Mucosa of rectum (tissue), 2 donors: Measurements from ENCODE around the gene GPRC5D.
A peak's percentile ranks its signal among the peaks of the same experiment; 100 is the strongest.

Source experiments
- H3K27ac ChIP-seq, 2 donors: one replicate each; pipeline ENCODE4 v1.7.0; 2013; ENCODE audit warnings: inconsistent platforms in 2 of 2, low read depth in 2 of 2, low read length in 2 of 2
- H3K27me3 ChIP-seq, 2 donors: one replicate each; pipeline ENCODE4 v1.7.0; 2013; ENCODE audit warnings: low read length in 2 of 2; ENCODE audit not compliant: control insufficient read depth in 2 of 2, insufficient read depth in 2 of 2
- H3K36me3 ChIP-seq, 2 donors: one replicate each; pipeline ENCODE4 v1.7.0; 2013; ENCODE audit warnings: low read length in 2 of 2; ENCODE audit not compliant: control insufficient read depth in 2 of 2, insufficient read depth in 2 of 2
- H3K4me1 ChIP-seq, 2 donors: one replicate each; pipeline ENCODE4 v1.7.0; 2013; ENCODE audit warnings: low read length in 2 of 2, mild to moderate bottlenecking in 1 of 2; ENCODE audit not compliant: control insufficient read depth in 2 of 2, insufficient read depth in 2 of 2
- H3K4me3 ChIP-seq, 2 donors: one replicate each; pipeline ENCODE4 v1.7.0; 2013; ENCODE audit warnings: low read length in 2 of 2
- H3K9ac ChIP-seq, 2 donors: one replicate each; pipeline ENCODE4 v1.7.0; 2013; ENCODE audit warnings: low read length in 2 of 2, low read depth in 1 of 2, mild to moderate bottlenecking in 1 of 2
- H3K9me3 ChIP-seq, 2 donors: one replicate each; pipeline ENCODE4 v1.7.0; 2013; ENCODE audit warnings: low read length in 2 of 2; ENCODE audit not compliant: control insufficient read depth in 2 of 2
- donor health status: healthy.
- donor health status: Normal muscosa, but diverticular disease.

The GPRC5D gene

GRCh38 chr12:12952036-12952435 lies at the start of gene GPRC5D:
Gene GPRC5D, minus strand, starts transcription at chr12:12952170. Its CDS starts 1,786 bp downstream, at chr12:12950384.
- Histone ChIP-seq H3K9me3 (no peaks in the 10 kb centered on the region), H3K36me3 (peaks cover 0 to 3% of the 10 kb centered on the region in 2 donors), H3K27me3 (no peaks in the 10 kb centered on the region), H3K27ac (no peak within 1 kb of the TSS), H3K9ac (no peak within 1 kb of the TSS), H3K4me1 (no peaks in the 10 kb centered on the region), H3K4me3 (no peak within 1 kb of the TSS)

GRCh38 chr12:13001775-13002040 lies 49.7 kb upstream of the GPRC5D start:
- Histone ChIP-seq H3K27ac (peak overlapping the region in 1 of 2 donors; percentile 83), H3K4me1 (peaks cover 12 to 24% of the 10 kb centered on the region in 2 donors), H3K9ac (peak overlapping the region in 1 of 2 donors; percentile 76), H3K4me3 (peak overlapping the region; percentile 67), H3K36me3 (no peaks in the 10 kb centered on the region), H3K27me3 (peaks cover 3 to 8% of the 10 kb centered on the region in 2 donors), H3K9me3 (no peaks in the 10 kb centered on the region)

GRCh38 chr12:13000925-13001774 lies 49.2 kb upstream of the GPRC5D start:
- peaks cover 3 to 8% of the 10 kb centered on the region in 2 donors for H3K27me3 ChIP-seq
- H3K36me3 ChIP-seq = no peaks in the 10 kb centered on the region
- H3K27ac ChIP-seq = peak overlapping the region; percentile 81 to 83
- H3K9ac ChIP-seq = peak overlapping the region; percentile 76 to 83
- peaks cover 12 to 24% of the 10 kb centered on the region in 2 donors for H3K4me1 ChIP-seq
- peak overlapping the region; percentile 67 to 81 for H3K4me3 ChIP-seq
- no peaks in the 10 kb centered on the region for H3K9me3 ChIP-seq

GRCh38 chr12:13000616-13000924 lies 48.6 kb upstream of the GPRC5D start:
- Histone ChIP-seq H3K4me1 (peaks cover 12 to 24% of the 10 kb centered on the region in 2 donors), H3K9me3 (no peaks in the 10 kb centered on the region), H3K27ac (peak overlapping the region; percentile 81 to 83), H3K36me3 (no peaks in the 10 kb centered on the region), H3K4me3 (peak overlapping the region; percentile 67 to 81), H3K27me3 (peaks cover 3 to 8% of the 10 kb centered on the region in 2 donors), H3K9ac (peak overlapping the region; percentile 76 to 83)

GRCh38 chr12:12999959-13000615 lies 48.1 kb upstream of the GPRC5D start, which contains the start of gene HEBP1:
Gene HEBP1, minus strand, starts transcription at chr12:13000265. Its CDS starts 151 bp downstream, at chr12:13000114.
- Histone ChIP-seq H3K27me3 (peaks cover 3 to 8% of the 10 kb centered on the region in 2 donors), H3K27ac (peak within 1 kb of the TSS; percentile 81 to 83), H3K9ac (peak within 1 kb of the TSS; percentile 87 to 91), H3K4me3 (peak within 1 kb of the TSS; percentile 91 to 92), H3K36me3 (no peaks in the 10 kb centered on the region), H3K4me1 (peaks cover 12 to 24% of the 10 kb centered on the region in 2 donors), H3K9me3 (no peaks in the 10 kb centered on the region)

- Histone ChIP-seq H3K4me3 (peak overlapping the region; percentile 91 to 92), H3K9me3 (no peaks in the 10 kb centered on the region), H3K27ac (peak overlapping the region; percentile 68 to 76), H3K36me3 (no peaks in the 10 kb centered on the region), H3K27me3 (peaks cover 3 to 8% of the 10 kb centered on the region in 2 donors), H3K4me1 (peaks cover 12 to 24% of the 10 kb centered on the region in 2 donors), H3K9ac (peak overlapping the region; percentile 87 to 91)
Observed at GRCh38 chr12:12999271-12999958, 47.4 kb upstream of the GPRC5D start.

- no peak overlapping the region for H3K4me3 ChIP-seq
- peaks cover 12 to 24% of the 10 kb centered on the region in 2 donors for H3K4me1 ChIP-seq
- no peak overlapping the region for H3K9ac ChIP-seq
- H3K27me3 ChIP-seq = peaks cover 3 to 8% of the 10 kb centered on the region in 2 donors
- H3K9me3 ChIP-seq = no peaks in the 10 kb centered on the region
- H3K36me3 ChIP-seq = no peaks in the 10 kb centered on the region
- no peak overlapping the region for H3K27ac ChIP-seq
Observed at GRCh38 chr12:12998248-12998647, 46.3 kb upstream of the GPRC5D start.

GRCh38 chr12:12997734-12998133 lies 45.8 kb upstream of the GPRC5D start:
- Histone ChIP-seq H3K4me3 (no peak overlapping the region), H3K27me3 (peaks cover 3% of the 10 kb centered on the region in 2 donors), H3K36me3 (no peaks in the 10 kb centered on the region), H3K4me1 (peaks cover 12 to 24% of the 10 kb centered on the region in 2 donors), H3K27ac (no peak overlapping the region), H3K9ac (no peak overlapping the region), H3K9me3 (no peaks in the 10 kb centered on the region)

- Histone ChIP-seq H3K9ac (no peak overlapping the region), H3K36me3 (no peaks in the 10 kb centered on the region), H3K27ac (no peak overlapping the region), H3K4me3 (no peak overlapping the region), H3K27me3 (peaks cover 0 to 3% of the 10 kb centered on the region in 2 donors), H3K9me3 (no peaks in the 10 kb centered on the region), H3K4me1 (peaks cover 12 to 26% of the 10 kb centered on the region in 2 donors)
Observed at GRCh38 chr12:12997156-12997555, 45.2 kb upstream of the GPRC5D start.

- H3K36me3 ChIP-seq = no peaks in the 10 kb centered on the region
- H3K27ac ChIP-seq = no peak overlapping the region
- no peak overlapping the region for H3K4me3 ChIP-seq
- peaks cover 17 to 32% of the 10 kb centered on the region in 2 donors for H3K4me1 ChIP-seq
- H3K9me3 ChIP-seq = no peaks in the 10 kb centered on the region
- no peak overlapping the region for H3K9ac ChIP-seq
- H3K27me3 ChIP-seq = no peaks in the 10 kb centered on the region
Observed at GRCh38 chr12:12996209-12996608, 44.2 kb upstream of the GPRC5D start.
